ENCODE measurements around the gene EIF4G3. TPM values are rescaled to one million over a fixed set of nuclear protein-coding genes. Genes with fewer than 3 reads are reported as not detected.

Gene EIF4G3
- total and polyA plus RNA-seq, 2 of the 8 experiments (the other 6 are each of a cell fraction or from before 2014, with no cell fraction given): 47.5 to 66.6 TPM

GRCh38 chr1:20974951-20975350 lies 201.7 kb downstream of the EIF4G3 start:
- Histone ChIP-seq H3K27me3 (replicated peaks in 1 of 4; ENCODE audit: control insufficient read depth in 3 of 4, extremely low read depth in 1 of 4, insufficient read depth in 3 of 4, low read length in 3 of 4) (no peaks in the 10 kb centered on the region), H3K4me2 (ENCODE audit: insufficient read depth in 1 of 2, low read depth in 2 of 2, low read length in 2 of 2) (no peak overlapping the region), H3K79me2 (ENCODE audit: control insufficient read depth in 1 of 2, insufficient read depth in 2 of 2, low read length in 2 of 2) (no peaks in the 10 kb centered on the region), H3K4ac (replicated peaks; ENCODE audit: insufficient read length, low read depth, low read length) (no peak overlapping the region), H3K14ac (ENCODE audit: insufficient read length) (no peak overlapping the region), H2BK120ac (replicated peaks; ENCODE audit: low read depth, low read length) (no peak overlapping the region), H3K23ac (ENCODE audit: insufficient read length) (no peak overlapping the region), H4K91ac (replicated peaks; ENCODE audit: insufficient read length, low read length) (no peak overlapping the region), H3K56ac (replicated peaks; ENCODE audit: insufficient read length, low read depth, low read length) (no peak overlapping the region), H4K5ac (ENCODE audit: insufficient read length, low read depth, low read length) (no peak overlapping the region), H3K79me1 (ENCODE audit: low read depth, low read length) (no peaks in the 10 kb centered on the region), H3K23me2 (ENCODE audit: low read depth, low read length) (no peaks in the 10 kb centered on the region), H2BK20ac (ENCODE audit: low read length) (no peak overlapping the region), H3K4me1 (replicated peaks in 1 of 4; ENCODE audit: control insufficient read depth in 3 of 4, insufficient read depth in 4 of 4, low read length in 3 of 4) (no peaks in the 10 kb centered on the region), H3K9me3 (ENCODE audit: insufficient read depth in 2 of 2, low read depth in 1 of 2, low read length in 1 of 2) (no peaks in the 10 kb centered on the region), H2AFZ (ENCODE audit: low read length) (no peak overlapping the region), H2BK12ac (ENCODE audit: low read depth, low read length) (no peak overlapping the region), H3K4me3 (ENCODE audit: extremely low read depth in 1 of 4, insufficient read depth in 2 of 4, low read depth in 3 of 4, low read length in 4 of 4) (no peak overlapping the region), H2AK5ac (ENCODE audit: low read depth, low read length) (no peak overlapping the region), H2BK5ac (ENCODE audit: low read depth, low read length) (no peak overlapping the region), H3K9ac (replicated peaks in 1 of 4; ENCODE audit: extremely low read depth in 1 of 4, low read depth in 3 of 4, low read length in 3 of 4) (no peak overlapping the region), H3K36me3 (ENCODE audit: control insufficient read depth in 2 of 4, insufficient read depth in 4 of 4, low read length in 3 of 4) (peaks cover 0 to 12% (median 5%) of the 10 kb centered on the region in 4 experiments; a peak in 4 of 8 replicates), H2BK15ac (ENCODE audit: low read length) (no peak overlapping the region), H3K27ac (ENCODE audit: low read depth, low read length) (no peak overlapping the region), H4K20me1 (replicated peaks in 1 of 2; ENCODE audit: control insufficient read depth in 1 of 2, insufficient read depth in 2 of 2, low read length in 2 of 2) (no peaks in the 10 kb centered on the region), H4K8ac (ENCODE audit: extremely low read depth, insufficient read depth, low read length) (no peak overlapping the region), H3K18ac (ENCODE audit: extremely low read depth, low read length) (no peak overlapping the region)
- POLR2A ChIA-PET (ENCODE audit: partially characterized antibody): no interaction called here
- FAIRE-seq (no peak), DNase-seq (ENCODE audit: low read depth in 1 of 2, low spot score in 2 of 2) (no peak)
- TF ChIP-seq BRCA1 (IDR thresholded peaks at IDR 0.05; ENCODE audit: low read depth, low read length) (no peak), TBP (IDR thresholded peaks at IDR 0.05; ENCODE audit: low read depth, low read length) (no peak), POLR2AphosphoS5 (IDR thresholded peaks at IDR 0.05; ENCODE audit: low read depth, low read length) (no peak), JUN (IDR thresholded peaks at IDR 0.05; ENCODE audit: low read depth, low read length) (no peak), KDM5A (IDR thresholded peaks at IDR 0.05; ENCODE audit: low read length) (no peak), RAD21 (IDR thresholded peaks at IDR 0.05 in 1 of 2, conservative IDR thresholded peaks at IDR 0.05 in 1 of 2; ENCODE audit: low read depth in 2 of 2, low read length in 2 of 2) (no peak), RNF2 (IDR thresholded peaks at IDR 0.05; ENCODE audit: borderline replicate concordance, low read depth, low read length, missing control alignments, poor library complexity, severe bottlenecking) (no peak), GTF2F1 (IDR thresholded peaks at IDR 0.05; ENCODE audit: borderline replicate concordance, low read depth, low read length) (no peak), MAX (IDR thresholded peaks at IDR 0.05) (no peak), SP4 (IDR thresholded peaks at IDR 0.05; ENCODE audit: low read length) (no peak)
- TF ChIP-seq, protein P1, sequence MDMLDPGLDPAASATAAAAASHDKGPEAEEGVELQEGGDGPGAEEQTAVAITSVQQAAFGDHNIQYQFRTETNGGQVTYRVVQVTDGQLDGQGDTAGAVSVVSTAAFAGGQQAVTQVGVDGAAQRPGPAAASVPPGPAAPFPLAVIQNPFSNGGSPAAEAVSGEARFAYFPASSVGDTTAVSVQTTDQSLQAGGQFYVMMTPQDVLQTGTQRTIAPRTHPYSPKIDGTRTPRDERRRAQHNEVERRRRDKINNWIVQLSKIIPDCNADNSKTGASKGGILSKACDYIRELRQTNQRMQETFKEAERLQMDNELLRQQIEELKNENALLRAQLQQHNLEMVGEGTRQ (IDR thresholded peaks at IDR 0.05; ENCODE audit: low read length): no peak
- CTCF ChIA-PET (ENCODE audit: partially characterized antibody): no interaction called here
